ENCODE measurements around the gene OVOL2. TPM values are rescaled to one million over a fixed set of nuclear protein-coding genes. Genes with fewer than 3 reads are reported as not detected.
"Not testable (repeated sequence)": the region's sequence is repeated elsewhere in the genome, so short reads cannot be mapped to it uniquely, and the experiment has no call there.

Gene OVOL2
- total RNA-seq, 2 experiments from 2014 or later: not detected

DNA sequence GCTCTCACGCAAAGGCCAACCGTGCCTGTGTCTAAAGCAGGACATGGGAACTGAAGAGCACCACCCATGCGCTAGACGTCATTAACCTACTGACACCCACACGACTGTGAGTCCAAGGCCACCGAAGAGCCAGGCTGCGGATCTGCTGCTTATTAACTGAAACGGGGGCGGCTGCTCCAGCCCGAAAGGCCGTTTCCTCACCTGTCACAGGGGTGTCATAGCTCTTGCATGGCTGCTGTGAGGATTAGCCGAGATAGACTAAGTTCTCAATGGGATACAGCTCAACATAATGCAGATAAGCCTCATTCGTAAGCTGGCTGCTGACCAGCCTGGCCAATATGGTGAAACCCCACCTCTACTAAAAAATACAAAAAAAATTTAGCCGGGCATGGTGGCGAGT, 26.7 kb downstream of the OVOL2 start:
- no peak overlapping the region for H3K4me3 ChIP-seq (ENCODE audit: low read length)
- TF ChIP-seq, protein P1, sequence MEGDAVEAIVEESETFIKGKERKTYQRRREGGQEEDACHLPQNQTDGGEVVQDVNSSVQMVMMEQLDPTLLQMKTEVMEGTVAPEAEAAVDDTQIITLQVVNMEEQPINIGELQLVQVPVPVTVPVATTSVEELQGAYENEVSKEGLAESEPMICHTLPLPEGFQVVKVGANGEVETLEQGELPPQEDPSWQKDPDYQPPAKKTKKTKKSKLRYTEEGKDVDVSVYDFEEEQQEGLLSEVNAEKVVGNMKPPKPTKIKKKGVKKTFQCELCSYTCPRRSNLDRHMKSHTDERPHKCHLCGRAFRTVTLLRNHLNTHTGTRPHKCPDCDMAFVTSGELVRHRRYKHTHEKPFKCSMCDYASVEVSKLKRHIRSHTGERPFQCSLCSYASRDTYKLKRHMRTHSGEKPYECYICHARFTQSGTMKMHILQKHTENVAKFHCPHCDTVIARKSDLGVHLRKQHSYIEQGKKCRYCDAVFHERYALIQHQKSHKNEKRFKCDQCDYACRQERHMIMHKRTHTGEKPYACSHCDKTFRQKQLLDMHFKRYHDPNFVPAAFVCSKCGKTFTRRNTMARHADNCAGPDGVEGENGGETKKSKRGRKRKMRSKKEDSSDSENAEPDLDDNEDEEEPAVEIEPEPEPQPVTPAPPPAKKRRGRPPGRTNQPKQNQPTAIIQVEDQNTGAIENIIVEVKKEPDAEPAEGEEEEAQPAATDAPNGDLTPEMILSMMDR (IDR thresholded peaks at IDR 0.05): no peak
- H3K4me1 ChIP-seq (ENCODE audit: insufficient read depth, low read length): no peaks in the 10 kb centered on the region
- Mint-ChIP-seq H3K27me3 (peaks cover 19% of the 10 kb centered on the region), H3K4me3 (no peak overlapping the region), H3K27ac (no peak overlapping the region), H3K4me1 (ENCODE audit: low read depth) (no peaks in the 10 kb centered on the region), H3K36me3 (ENCODE audit: low read depth) (no peaks in the 10 kb centered on the region), H3K9me3 (no peaks in the 10 kb centered on the region)
- intact Hi-C loops (cut with DNase I, micrococcal nuclease): no loop called here
- H3K36me3 ChIP-seq (ENCODE audit: insufficient read depth, low read length): no peaks in the 10 kb centered on the region
- CTCF ChIA-PET: no interaction called here
- H3K27ac ChIP-seq (ENCODE audit: low read depth in 1 of 2, low read length in 2 of 2): no peak overlapping the region
- POLR2A ChIA-PET: no interaction called here
- H3K9me3 ChIP-seq (ENCODE audit: control insufficient read depth in 1 of 2, insufficient read depth in 1 of 2, low read length in 2 of 2): no peaks in the 10 kb centered on the region
- DNase-seq (no peak), ATAC-seq (ENCODE audit: poor library complexity) (no peak)
- H3K27me3 ChIP-seq (ENCODE audit: control insufficient read depth in 1 of 2, insufficient read depth in 2 of 2, low read length in 2 of 2): peaks cover 3 to 4% of the 10 kb centered on the region in 2 experiments

DNA sequence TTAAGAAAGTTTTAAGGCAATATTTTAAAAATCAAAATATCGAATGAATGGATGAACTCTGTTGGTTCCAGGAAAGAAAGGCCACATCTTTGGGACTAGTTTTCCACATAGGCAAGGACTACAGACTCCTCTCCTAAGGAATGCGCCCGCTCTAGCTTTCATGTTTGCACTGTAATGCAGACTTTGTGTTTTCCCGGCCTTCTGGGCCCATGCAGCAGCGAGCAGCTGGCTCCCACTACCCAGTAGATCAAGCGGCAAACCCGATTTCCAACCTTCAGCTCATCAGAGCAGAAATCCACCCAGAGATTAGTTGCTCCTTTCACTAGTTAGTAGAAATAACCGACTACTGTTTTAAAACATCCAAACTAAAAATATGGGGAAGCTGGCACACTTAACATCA, 27.7 kb downstream of the OVOL2 start:
- Histone ChIP-seq H3K36me3 (ENCODE audit: insufficient read depth, low read length) (no peaks in the 10 kb centered on the region), H3K27me3 (ENCODE audit: control insufficient read depth in 1 of 2, insufficient read depth in 2 of 2, low read length in 2 of 2) (peaks cover 4 to 5% of the 10 kb centered on the region in 2 experiments), H3K4me3 (ENCODE audit: low read length) (no peak overlapping the region), H3K9me3 (ENCODE audit: control insufficient read depth in 1 of 2, insufficient read depth in 1 of 2, low read length in 2 of 2) (no peaks in the 10 kb centered on the region), H3K27ac (ENCODE audit: low read depth in 1 of 2, low read length in 2 of 2) (no peak overlapping the region), H3K4me1 (ENCODE audit: insufficient read depth, low read length) (no peaks in the 10 kb centered on the region)
- ChIA-PET CTCF (no interaction called here), POLR2A (no interaction called here)
- intact Hi-C loops (cut with DNase I, micrococcal nuclease): no loop called here
- ATAC-seq (ENCODE audit: poor library complexity): no peak
- TF ChIP-seq, protein P1 (IDR thresholded peaks at IDR 0.05): no peak
- no peak for DNase-seq
- Mint-ChIP-seq H3K4me1 (ENCODE audit: low read depth) (no peaks in the 10 kb centered on the region), H3K4me3 (no peak overlapping the region), H3K27ac (no peak overlapping the region), H3K36me3 (ENCODE audit: low read depth) (no peaks in the 10 kb centered on the region), H3K9me3 (no peaks in the 10 kb centered on the region), H3K27me3 (peaks cover 16% of the 10 kb centered on the region)

DNA sequence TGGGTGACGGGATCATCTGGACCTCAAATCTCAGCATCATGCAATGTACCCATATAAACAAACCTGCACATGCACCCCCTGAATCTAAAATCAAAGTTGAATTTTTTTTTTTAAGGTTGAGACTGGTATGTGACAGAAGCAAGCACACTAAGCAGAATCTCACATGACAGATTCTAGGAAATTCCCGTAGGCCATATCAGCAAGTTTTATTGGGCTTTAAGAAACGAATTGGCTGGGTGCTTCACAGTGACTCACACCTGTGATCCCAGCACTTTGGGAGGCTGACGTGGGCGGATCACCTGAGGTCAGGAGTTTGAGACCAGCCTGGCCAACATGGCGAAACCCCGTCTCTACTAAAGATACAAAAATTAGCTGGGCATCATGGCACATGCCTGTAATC, 30.7 kb downstream of the OVOL2 start:
- ATAC-seq (ENCODE audit: poor library complexity): not testable (repeated sequence)

DNA sequence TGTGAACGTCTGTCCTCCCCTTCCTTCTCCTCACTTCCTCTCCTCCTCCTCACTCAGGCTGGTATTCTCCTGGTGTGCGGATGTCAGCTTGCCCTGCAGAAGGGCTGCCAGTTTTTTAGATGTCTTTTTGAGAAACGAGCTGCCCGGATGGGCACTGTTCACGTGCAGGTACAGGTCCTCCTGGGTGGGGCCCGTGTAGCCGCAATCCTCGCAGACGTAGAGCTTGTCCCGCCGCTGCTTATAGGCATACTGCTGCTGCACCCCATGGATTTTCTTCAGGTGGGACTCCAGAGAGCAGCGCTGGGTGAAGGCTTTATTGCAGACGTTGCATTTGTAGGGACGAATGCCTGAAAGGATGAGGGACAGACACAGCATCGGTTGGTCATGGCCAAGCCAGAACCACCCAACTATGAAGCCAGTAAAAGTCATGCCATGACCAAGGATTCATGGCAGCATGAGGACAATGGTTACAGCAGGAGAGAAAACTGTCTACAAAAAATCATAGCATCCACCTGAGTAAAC, 33.0 kb downstream of the OVOL2 start:
- no peak overlapping the region for H3K4me3 Mint-ChIP-seq
- POLR2A ChIA-PET: no interaction called here
- TF ChIP-seq, protein P1 (IDR thresholded peaks at IDR 0.05): no peak

More for the DNA sequence above, 30.7 kb downstream of the OVOL2 start:
- H3K4me1 Mint-ChIP-seq (ENCODE audit: low read depth); H3K36me3 ChIP-seq (ENCODE audit: insufficient read depth, low read length); POLR2A ChIA-PET; H3K9me3 Mint-ChIP-seq; DNase-seq; H3K4me3 ChIP-seq (ENCODE audit: low read length); H3K36me3 Mint-ChIP-seq (ENCODE audit: low read depth); H3K9me3 ChIP-seq (ENCODE audit: control insufficient read depth in 1 of 2, insufficient read depth in 1 of 2, low read length in 2 of 2); H3K27me3 Mint-ChIP-seq; H3K4me3 Mint-ChIP-seq; CTCF ChIA-PET; H3K27ac Mint-ChIP-seq; H3K4me1 ChIP-seq (ENCODE audit: insufficient read depth, low read length); H3K27ac ChIP-seq (ENCODE audit: low read depth in 1 of 2, low read length in 2 of 2); intact Hi-C loops (cut with DNase I, micrococcal nuclease); H3K27me3 ChIP-seq (ENCODE audit: control insufficient read depth in 1 of 2, insufficient read depth in 2 of 2, low read length in 2 of 2): not testable (repeated sequence)

More for the DNA sequence above, 33.0 kb downstream of the OVOL2 start:
- H3K4me1 ChIP-seq (ENCODE audit: insufficient read depth, low read length): no peaks in the 10 kb centered on the region
- CTCF ChIA-PET: no interaction called here
- H3K27me3 ChIP-seq (ENCODE audit: control insufficient read depth in 1 of 2, insufficient read depth in 2 of 2, low read length in 2 of 2): peaks cover 0 to 2% of the 10 kb centered on the region in 2 experiments
- H3K9me3 ChIP-seq (ENCODE audit: control insufficient read depth in 1 of 2, insufficient read depth in 1 of 2, low read length in 2 of 2): no peaks in the 10 kb centered on the region
- no peak overlapping the region for H3K27ac ChIP-seq (ENCODE audit: low read depth in 1 of 2, low read length in 2 of 2)
- H3K4me3 ChIP-seq (ENCODE audit: low read length): no peak overlapping the region
- intact Hi-C loops (cut with DNase I, micrococcal nuclease): no loop called here
- DNase-seq (no peak), ATAC-seq (ENCODE audit: poor library complexity) (no peak)
- Mint-ChIP-seq H3K27me3 (peaks cover 4% of the 10 kb centered on the region), H3K4me1 (ENCODE audit: low read depth) (no peaks in the 10 kb centered on the region), H3K9me3 (no peaks in the 10 kb centered on the region), H3K36me3 (ENCODE audit: low read depth) (no peaks in the 10 kb centered on the region), H3K27ac (no peak overlapping the region)
- no peaks in the 10 kb centered on the region for H3K36me3 ChIP-seq (ENCODE audit: insufficient read depth, low read length)

Measured in CD4-positive, alpha-beta T cell (primary cell).